Omental fat pad (tissue), 4 donors: ENCODE data around the gene ZNF334. TPM values are rescaled to one million over a fixed set of nuclear protein-coding genes. Genes with fewer than 3 reads are reported as not detected.

Experiments
- ATAC-seq: fragments of 150-250 bp; one replicate; pipeline ENCODE4 v1.9.1; 2016; ENCODE audit warnings: mild to moderate bottlenecking, moderate library complexity; ENCODE audit not compliant: low FRiP score
- DNase-seq: peaks from one replicate; pipeline ENCODE4 v3.0.0-alpha.2; 2019; ENCODE audit warnings: low spot score
- total RNA-seq, 4 donors: library from RNA; depleted of rRNA; stranded (reverse); fragments of >200 nt; gene quantifications; one replicate each; pipeline ENCODE4 v1.1.0, GENCODE V29; 2016
- TF ChIP-seq, protein P1 (sequence below), 3 donors: fragments of 450-650 bp; IDR thresholded peaks; one replicate each; pipeline ENCODE4 v1.5.1; 2016 to 2017; ENCODE audit warnings: antibody characterized with exemption in 3 of 3, mild to moderate bottlenecking in 3 of 3, moderate library complexity in 2 of 3

ZNF334 gene
- total RNA-seq, 4 donors from 2014 or later, result 1.2 to 7.3 (median 2.4) TPM

- TF ChIP-seq, protein P1, sequence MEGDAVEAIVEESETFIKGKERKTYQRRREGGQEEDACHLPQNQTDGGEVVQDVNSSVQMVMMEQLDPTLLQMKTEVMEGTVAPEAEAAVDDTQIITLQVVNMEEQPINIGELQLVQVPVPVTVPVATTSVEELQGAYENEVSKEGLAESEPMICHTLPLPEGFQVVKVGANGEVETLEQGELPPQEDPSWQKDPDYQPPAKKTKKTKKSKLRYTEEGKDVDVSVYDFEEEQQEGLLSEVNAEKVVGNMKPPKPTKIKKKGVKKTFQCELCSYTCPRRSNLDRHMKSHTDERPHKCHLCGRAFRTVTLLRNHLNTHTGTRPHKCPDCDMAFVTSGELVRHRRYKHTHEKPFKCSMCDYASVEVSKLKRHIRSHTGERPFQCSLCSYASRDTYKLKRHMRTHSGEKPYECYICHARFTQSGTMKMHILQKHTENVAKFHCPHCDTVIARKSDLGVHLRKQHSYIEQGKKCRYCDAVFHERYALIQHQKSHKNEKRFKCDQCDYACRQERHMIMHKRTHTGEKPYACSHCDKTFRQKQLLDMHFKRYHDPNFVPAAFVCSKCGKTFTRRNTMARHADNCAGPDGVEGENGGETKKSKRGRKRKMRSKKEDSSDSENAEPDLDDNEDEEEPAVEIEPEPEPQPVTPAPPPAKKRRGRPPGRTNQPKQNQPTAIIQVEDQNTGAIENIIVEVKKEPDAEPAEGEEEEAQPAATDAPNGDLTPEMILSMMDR (IDR thresholded peaks at IDR 0.05), result no peak
- DNase-seq, result no peak
Measured at GRCh38 chr20:46550461-46550860, 37.1 kb upstream of the ZNF334 start, which contains the start of gene OCSTAMP. TSS of gene OCSTAMP (minus strand) at chr20:46550654. CDS start at chr20:46550560, 94 bp downstream.

DNA sequence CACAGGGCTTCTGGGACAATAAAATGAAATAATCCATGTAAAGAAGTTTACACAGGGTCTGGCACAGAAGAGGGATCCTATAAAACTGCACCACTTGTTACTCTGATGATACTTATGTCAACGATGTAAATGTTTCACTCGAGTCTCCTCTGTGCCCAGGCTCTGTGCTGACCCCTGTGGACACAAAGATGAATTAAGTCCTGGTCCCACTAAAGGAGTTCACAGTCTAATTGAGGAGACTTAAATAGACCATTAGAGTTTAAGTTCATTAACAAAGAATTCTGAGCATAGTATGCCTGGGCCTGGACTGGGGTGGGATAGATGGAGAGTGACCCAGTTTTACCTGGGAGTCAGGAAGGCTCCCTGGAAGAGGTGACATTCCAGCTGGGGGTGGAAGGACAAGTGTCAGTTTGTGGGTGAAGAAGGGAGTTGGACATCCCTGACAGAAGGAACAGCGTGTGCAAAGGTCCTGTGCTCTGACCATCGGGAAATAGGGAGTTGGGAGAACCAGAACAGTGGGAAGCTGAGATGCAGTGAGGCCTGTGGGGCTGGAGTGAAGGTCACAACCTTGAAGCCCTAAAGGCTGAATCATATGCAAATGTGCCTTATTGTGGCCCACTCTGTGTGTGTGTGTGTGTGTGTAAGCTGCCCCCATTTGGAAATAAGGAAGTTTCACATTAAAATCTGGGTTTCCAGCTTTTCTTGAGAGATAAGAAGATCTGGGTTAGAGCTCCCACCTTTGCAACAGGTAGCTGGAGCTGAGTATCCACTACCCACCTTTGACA lies 36.0 kb upstream of the ZNF334 start:
- TF ChIP-seq, protein P1 (IDR thresholded peaks at IDR 0.05), result no peak
- no peak for ATAC-seq
- no peak for DNase-seq

More at GRCh38 chr20:46550461-46550860, 37.1 kb upstream of the ZNF334 start, which contains the start of gene OCSTAMP:
- no peak for ATAC-seq

- ATAC-seq, result no peak
- DNase-seq, result no peak
- TF ChIP-seq, protein P1 (IDR thresholded peaks at IDR 0.05), result no peak
Measured at GRCh38 chr20:46548688-46549087, 35.3 kb upstream of the ZNF334 start.

DNA sequence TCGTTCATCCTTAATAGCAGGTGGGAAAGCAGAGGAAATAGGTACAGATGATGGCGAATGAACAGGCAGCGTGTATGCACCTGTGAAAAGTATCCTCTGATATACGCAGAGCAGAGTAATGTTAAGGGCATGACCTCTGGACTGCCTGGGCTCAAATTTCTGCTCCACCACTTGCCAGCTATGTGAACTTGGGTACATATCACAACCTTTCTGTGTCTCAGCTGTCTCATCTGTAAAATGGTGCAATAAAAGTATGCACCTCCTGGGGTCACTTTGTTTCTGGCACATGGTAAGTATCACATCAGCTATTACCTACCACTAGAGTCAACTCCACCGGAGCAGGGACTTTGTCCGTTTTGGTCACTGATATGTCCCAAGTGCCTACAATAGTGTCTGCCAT lies 34.6 kb upstream of the ZNF334 start:
- TF ChIP-seq, protein P1 (IDR thresholded peaks at IDR 0.05), result no peak
- DNase-seq, result no peak
- no peak for ATAC-seq

DNA sequence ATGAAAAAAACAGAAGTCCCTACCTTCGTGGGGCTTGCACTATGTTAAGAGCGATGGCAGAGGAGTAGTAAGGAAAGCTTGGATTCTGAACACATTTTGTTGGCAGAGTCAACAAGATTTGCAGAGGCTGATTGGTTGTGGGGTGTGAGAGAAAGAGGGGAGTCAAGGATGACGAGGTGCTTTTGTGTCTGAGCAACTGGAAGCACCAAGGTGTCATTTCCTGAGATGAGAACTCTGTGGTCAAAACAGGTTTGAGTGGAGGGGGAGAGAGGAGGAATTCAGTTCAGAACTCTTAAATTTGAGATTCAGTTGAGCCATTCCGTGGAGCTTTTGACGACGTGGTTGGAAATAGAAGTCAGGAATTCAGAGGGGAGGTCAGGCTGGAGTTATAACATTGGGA lies 33.6 kb upstream of the ZNF334 start:
- DNase-seq (no peak), ATAC-seq (no peak)
- TF ChIP-seq, protein P1 (IDR thresholded peaks at IDR 0.05), result no peak

GRCh38 chr20:46546298-46546697 lies 32.9 kb upstream of the ZNF334 start:
- TF ChIP-seq, protein P1 (IDR thresholded peaks at IDR 0.05), result no peak
- DNase-seq (no peak), ATAC-seq (no peak)

DNA sequence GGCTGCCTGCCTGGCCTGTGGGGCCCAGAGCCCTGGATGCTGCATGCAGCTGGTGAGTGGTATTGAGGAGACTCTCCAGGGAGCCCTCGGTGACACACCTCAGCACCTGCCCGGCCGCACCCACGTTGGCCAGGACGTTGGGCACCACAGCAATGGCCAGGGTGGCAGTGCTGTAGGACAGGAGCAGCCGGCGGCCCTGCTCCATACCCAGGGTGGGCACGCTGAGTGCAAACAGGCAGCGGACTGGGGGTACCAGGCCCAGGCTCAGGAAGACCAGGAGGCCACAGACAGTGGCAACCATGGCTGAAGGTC lies 32.4 kb upstream of the ZNF334 start:
- TF ChIP-seq, protein P1 (IDR thresholded peaks at IDR 0.05), result no peak
- DNase-seq (no peak), ATAC-seq (no peak)
